Endothelial cell (in vitro differentiated cells): ENCODE results near the gene CDHR4. TPM values are rescaled to one million over a fixed set of nuclear protein-coding genes. Genes with fewer than 3 reads are reported as not detected.
"Not testable (repeated sequence)": the region's sequence is repeated elsewhere in the genome, so short reads cannot be mapped to it uniquely, and the experiment has no call there.

Source experiments
- DNase-seq: peaks from one replicate; pipeline ENCODE4 v3.0.0; 2021; ENCODE audit warnings: low spot score
- H3K27ac Mint-ChIP-seq: one replicate; pipeline ENCODE4 v1.8.0; 2021; ENCODE audit warnings: mixed read lengths, inconsistent platforms; ENCODE audit not compliant: unreplicated experiment
- H3K27me3 Mint-ChIP-seq: one replicate; pipeline ENCODE4 v1.8.0; 2021; ENCODE audit warnings: mild to moderate bottlenecking, moderate library complexity, mixed read lengths, inconsistent platforms; ENCODE audit not compliant: unreplicated experiment
- H3K36me3 Mint-ChIP-seq: one replicate; pipeline ENCODE4 v1.8.0; 2021; ENCODE audit warnings: mild to moderate bottlenecking, low read depth, mixed read lengths, inconsistent platforms; ENCODE audit not compliant: unreplicated experiment
- H3K4me1 Mint-ChIP-seq: one replicate; pipeline ENCODE4 v1.8.0; 2021; ENCODE audit warnings: mild to moderate bottlenecking, mixed read lengths, inconsistent platforms; ENCODE audit not compliant: unreplicated experiment
- H3K4me3 Mint-ChIP-seq: one replicate; pipeline ENCODE4 v1.8.0; 2021; ENCODE audit warnings: mild to moderate bottlenecking, mixed read lengths, inconsistent platforms; ENCODE audit not compliant: unreplicated experiment
- H3K9me3 Mint-ChIP-seq: one replicate; pipeline ENCODE4 v1.8.0; 2021; ENCODE audit warnings: mixed read lengths, inconsistent platforms; ENCODE audit not compliant: unreplicated experiment
- CTCF ChIP-seq: fragments of 200-600 bp; sonication (generic); IDR thresholded peaks from one replicate; pipeline ENCODE4 v1.5.0; 2021; ENCODE audit warnings: antibody characterized with exemption; ENCODE audit not compliant: unreplicated experiment
- total RNA-seq: library from RNA; stranded (reverse); fragmentation: NEBNext Ultra II Directional; extraction: Animal tissue kit (Norgen Biotek cat#: 25700); gene quantifications from one replicate; pipeline ENCODE4 v1.2.1, GENCODE V29; 2021; ENCODE audit not compliant: unreplicated experiment

Gene CDHR4
- total RNA-seq, 1 donor from 2014 or later = 1.1 TPM

GRCh38 chr3:49786357-49787181, 13.1 kb downstream of the CDHR4 start, which contains the start of gene IP6K1:
TSS of gene IP6K1 (minus strand) at chr3:49786542. CDS start at chr3:49748040, 38,502 bp downstream.
- Mint-ChIP-seq H3K27me3 (peaks cover 6% of the 10 kb centered on the region), H3K4me3 (peak within 1 kb of the TSS; percentile 89), H3K27ac (peak within 1 kb of the TSS; percentile 84), H3K36me3 (peaks cover 4% of the 10 kb centered on the region), H3K9me3 (no peaks in the 10 kb centered on the region), H3K4me1 (peaks cover 39% of the 10 kb centered on the region)
- no peak for TF ChIP-seq CTCF
- DNase-seq = peak; percentile 99

GRCh38 chr3:49785565-49786356, 13.9 kb downstream of the CDHR4 start:
- Mint-ChIP-seq H3K27ac (peak overlapping the region; percentile 84), H3K36me3 (peaks cover 8% of the 10 kb centered on the region), H3K4me3 (peak overlapping the region; percentile 89), H3K27me3 (peaks cover 2% of the 10 kb centered on the region), H3K4me1 (peaks cover 38% of the 10 kb centered on the region), H3K9me3 (no peaks in the 10 kb centered on the region)
- TF ChIP-seq CTCF = no peak
- DNase-seq = peak; percentile 43

- H3K4me1 Mint-ChIP-seq = peaks cover 15% of the 10 kb centered on the region
- H3K4me3 Mint-ChIP-seq, H3K27me3 Mint-ChIP-seq, H3K9me3 Mint-ChIP-seq, DNase-seq, H3K27ac Mint-ChIP-seq: not testable (repeated sequence)
- H3K36me3 Mint-ChIP-seq = peaks cover 14% of the 10 kb centered on the region
These were observed 17.4 kb downstream of the CDHR4 start for GRCh38 chr3:49782277-49782676.

GRCh38 chr3:49781415-49782199, 18.1 kb downstream of the CDHR4 start:
- peaks cover 18% of the 10 kb centered on the region for H3K36me3 Mint-ChIP-seq
- H3K4me3 Mint-ChIP-seq = peak overlapping the region; percentile 51
- no peaks in the 10 kb centered on the region for H3K27me3 Mint-ChIP-seq
- DNase-seq = no peak
- no peaks in the 10 kb centered on the region for H3K9me3 Mint-ChIP-seq
- H3K27ac Mint-ChIP-seq = no peak overlapping the region
- H3K4me1 Mint-ChIP-seq = peaks cover 11% of the 10 kb centered on the region
- no peak for TF ChIP-seq CTCF

- not testable (repeated sequence) for H3K4me3 Mint-ChIP-seq
These were observed 18.7 kb downstream of the CDHR4 start for GRCh38 chr3:49780975-49781365.

More at GRCh38 chr3:49780975-49781365, 18.7 kb downstream of the CDHR4 start:
- not testable (repeated sequence) for DNase-seq, H3K27ac Mint-ChIP-seq, H3K9me3 Mint-ChIP-seq, H3K27me3 Mint-ChIP-seq
- Mint-ChIP-seq H3K4me1 (peaks cover 11% of the 10 kb centered on the region), H3K36me3 (peaks cover 18% of the 10 kb centered on the region)
